ENCODE measurements around the gene RHBDD1.

Gene RHBDD1

DNA sequence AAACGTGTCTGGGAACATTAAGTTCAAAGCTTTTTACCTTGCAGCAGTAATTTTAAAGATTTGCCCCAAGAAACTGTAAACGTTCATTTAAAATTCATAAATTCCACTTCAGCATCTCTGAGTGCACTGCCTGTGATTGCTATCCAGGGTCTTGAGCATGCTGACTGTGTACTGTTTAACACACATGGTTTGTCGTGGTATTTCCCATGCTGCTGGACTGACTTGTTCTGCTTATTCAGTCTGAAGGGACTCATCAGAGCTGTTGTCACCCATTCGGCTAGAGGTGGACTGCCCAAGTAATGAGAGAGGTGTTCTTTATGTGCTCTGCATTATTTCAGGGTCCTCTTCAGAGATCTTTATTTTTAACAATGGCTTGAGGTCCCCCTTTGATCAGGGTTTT is 53.1 kb downstream of the RHBDD1 start:
- DNase-seq: no peak

DNA sequence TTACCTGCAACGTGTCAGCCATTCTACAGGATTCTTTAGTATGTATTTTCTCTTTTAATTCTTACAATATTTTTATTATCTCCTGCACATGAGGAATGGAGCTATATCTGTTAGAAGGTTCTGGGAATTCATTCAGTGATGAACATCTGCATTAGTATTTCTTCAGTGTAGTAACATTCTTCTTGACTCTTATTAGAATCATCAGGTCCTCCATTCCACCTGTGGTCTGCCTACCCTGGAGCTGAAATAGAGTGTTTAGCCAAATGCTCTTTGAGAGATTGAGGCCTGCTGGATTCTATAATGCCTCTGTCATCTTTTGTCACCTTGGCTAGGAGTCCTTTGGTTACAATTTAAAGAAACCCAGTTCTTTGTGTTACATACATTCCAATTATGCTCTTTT is 54.4 kb downstream of the RHBDD1 start:
- DNase-seq: no peak

- no peak for DNase-seq
Observed at GRCh38 chr2:226891780-226892590, 56.1 kb downstream of the RHBDD1 start.

GRCh38 chr2:226892729-226893128 is 56.9 kb downstream of the RHBDD1 start:
- no peak for DNase-seq

DNA sequence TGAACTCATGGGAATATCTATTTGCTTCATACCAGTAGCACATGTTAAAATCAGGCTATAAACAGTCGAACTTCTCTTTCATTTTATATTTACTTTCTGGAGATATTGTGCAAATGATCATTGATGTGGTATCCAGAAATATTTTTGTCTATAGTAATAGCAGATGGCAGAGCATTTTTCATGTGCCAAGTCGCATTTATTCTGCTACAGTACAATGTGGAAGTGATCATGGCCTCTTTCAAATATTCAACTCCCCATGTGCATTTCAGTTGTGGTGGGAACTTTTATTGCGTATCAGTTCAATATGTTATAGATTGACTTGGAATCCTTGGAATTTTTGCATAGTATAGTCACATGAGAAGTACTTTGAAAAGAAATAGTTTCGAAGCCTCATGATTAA is 57.4 kb downstream of the RHBDD1 start:
- DNase-seq: no peak

GRCh38 chr2:226894752-226895151 is 58.9 kb downstream of the RHBDD1 start:
- no peak for DNase-seq

DNA sequence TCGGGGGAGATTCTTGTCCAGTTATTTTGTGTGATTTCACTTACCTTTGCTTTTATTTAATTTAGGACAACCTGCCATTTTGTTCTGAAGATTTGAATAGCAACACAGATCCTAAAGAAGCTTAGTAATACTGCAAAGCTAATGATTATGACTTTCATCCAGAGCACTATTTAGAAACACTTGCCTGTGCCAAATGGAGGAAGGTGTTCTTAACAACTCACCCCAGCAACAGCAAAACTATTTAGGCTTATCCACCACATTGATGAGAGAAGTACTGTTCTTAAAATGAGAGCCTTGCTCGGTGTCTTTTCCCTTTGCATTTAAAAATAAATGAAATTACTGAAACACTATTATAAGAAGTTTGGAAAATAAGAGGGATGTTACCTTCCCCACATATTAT is 59.7 kb downstream of the RHBDD1 start:
- no peak for DNase-seq

- DNase-seq: no peak
Observed at GRCh38 chr2:226898121-226898520, 62.3 kb downstream of the RHBDD1 start.

- no peak for DNase-seq
Observed at GRCh38 chr2:226898897-226899296, 63.0 kb downstream of the RHBDD1 start.

DNA sequence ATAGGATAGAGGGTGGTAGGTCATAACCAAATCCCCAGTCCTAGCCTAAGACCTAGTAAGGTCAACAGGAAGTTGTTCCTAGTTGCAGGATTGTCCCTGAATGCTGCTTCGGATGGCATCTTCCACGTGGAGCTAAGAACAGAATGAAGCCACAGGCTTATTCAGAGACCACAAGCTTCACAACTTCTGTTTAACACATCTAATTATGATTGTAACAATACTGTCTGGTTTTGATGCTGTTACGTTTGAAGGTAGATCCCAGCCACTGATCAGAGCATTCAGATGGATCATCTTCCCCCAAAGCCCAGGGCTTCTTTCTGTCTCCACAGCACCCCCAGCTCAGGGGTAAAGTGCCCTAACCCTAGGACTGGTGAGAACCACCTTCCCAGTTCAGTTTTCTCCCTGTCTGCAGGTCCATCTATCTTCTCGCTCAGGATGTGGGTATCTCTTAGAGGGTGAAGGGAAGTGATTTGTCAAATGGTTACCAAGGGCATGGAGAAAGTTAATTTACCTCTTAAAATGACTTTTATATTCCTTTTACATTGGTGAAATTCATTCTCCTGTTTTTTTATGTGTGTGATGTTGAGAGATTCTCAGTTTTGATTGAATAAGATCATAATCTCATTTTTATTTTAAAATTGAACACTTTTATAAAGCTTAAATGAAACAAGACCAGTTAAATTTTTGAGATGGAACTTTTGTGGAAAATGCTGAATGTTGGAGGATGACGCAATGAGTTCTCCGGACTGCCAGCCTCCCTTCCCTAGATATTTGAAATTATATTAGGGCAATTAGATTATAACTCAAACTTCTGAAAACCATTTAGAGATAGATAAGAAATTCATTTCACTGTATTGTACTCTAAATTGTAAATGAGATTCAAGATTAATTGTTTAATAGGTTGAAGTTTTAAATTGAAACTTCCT is 66.5 kb downstream of the RHBDD1 start:
- no peak for DNase-seq

DNA sequence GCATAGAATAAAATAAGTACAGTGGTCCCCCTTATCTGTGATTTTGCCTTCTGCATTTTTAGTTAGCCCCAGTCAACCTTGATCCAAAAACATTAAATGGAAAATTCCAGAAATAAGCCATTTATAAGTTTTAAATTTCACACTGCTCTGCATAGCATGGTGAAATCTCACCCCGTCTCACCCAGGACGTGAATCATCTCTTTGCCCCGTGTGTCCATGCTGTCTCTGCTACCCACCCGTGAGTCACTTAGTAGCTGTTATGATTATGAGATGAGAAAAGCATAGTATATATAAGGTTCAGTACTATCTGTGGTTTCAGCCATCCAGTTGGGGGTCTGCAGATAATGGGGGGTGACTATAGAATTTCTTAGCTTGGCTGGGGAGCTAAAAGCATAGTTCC is 67.3 kb downstream of the RHBDD1 start:
- peak in 1 of 2 donors; percentile 14 for DNase-seq

- DNase-seq: no peak
Observed at GRCh38 chr2:226904592-226904991, 68.7 kb downstream of the RHBDD1 start.

DNA sequence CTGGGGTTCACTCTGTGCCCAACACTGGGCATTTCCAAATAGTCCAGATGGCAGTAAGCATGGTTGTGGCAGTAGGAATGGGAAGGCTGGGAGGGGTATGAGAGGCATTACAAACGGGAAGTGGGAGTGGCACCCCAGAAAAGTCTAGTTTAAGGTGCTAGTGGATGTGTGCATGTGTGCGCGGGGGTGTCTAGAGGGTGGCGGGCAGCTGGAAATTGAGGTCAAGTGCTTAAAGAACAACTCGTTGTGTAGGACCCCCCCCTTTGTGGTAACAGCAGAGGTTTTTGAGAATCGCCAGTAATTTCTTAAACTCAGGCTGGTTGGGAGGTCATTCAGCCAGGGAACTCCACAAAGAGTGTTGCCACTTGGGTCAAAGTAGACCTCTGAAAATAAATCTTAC is 69.9 kb downstream of the RHBDD1 start:
- no peak for DNase-seq

DNA sequence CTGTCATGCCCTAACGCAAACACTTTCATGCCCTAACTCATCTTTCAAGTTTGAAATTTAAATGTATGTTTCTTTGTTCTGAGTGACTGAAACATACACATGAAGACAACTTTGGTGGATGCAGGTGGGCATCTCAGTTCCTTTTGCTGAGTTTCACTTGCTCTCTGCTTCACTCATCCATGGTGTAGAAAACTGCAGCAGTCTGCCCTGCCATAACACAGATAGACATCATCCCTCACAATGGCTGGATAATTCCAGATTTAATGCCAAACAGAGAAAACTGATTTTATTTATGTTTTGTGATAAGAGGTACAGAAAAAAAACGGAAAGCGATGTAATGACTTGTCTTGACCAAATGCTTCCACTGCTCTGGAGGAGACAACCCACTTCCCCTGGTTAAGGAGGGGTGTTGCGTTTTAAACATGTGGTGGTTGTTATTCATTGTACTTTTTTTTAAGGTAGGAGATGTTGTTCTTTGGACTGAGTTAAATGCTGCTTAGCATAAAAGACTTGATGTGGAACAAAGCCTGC is 70.4 kb downstream of the RHBDD1 start:
- DNase-seq: no peak

- no peak for DNase-seq
Observed at GRCh38 chr2:226909126-226909525, 73.3 kb downstream of the RHBDD1 start.

DNA sequence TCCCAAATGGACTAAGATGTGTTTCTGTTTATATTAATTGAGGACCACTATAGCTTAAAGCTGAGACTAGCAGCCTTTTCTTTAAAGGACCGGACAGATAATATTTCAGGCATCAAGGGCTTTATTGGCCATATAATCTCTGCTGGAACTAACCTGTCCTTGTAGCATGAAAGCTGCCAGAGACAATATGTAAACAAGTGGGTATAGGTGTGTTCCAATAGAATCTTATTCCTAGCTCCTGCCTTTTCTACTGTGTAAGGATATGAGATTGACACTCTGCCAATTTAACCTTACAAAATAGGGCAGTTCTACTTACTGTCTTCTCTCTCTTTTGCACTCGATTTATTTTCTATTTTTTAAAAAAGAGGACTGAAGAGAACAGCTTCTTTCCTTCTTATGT is 74.0 kb downstream of the RHBDD1 start:
- no peak for DNase-seq

GRCh38 chr2:226910384-226910783 is 74.5 kb downstream of the RHBDD1 start:
- no peak for DNase-seq

DNA sequence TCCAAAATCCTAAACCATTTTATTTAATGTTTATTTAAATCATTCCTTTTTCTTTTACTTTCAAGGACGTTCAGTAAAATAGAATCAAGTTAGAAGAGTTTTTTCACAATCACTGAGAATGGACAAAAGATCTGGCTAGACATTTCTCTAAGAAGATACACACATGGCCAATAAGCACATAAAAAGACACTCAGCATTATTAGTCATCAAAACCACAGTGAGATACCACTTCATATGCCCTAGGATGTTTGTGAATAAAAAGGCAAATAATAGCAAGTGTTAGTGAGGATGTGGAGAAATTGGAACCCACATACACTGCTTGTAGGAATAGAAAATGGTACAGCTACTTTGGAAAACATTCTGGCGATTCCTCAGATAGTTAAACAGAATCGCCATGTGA is 76.1 kb downstream of the RHBDD1 start:
- no peak for DNase-seq

GRCh38 chr2:226913641-226914040 is 77.8 kb downstream of the RHBDD1 start:
- DNase-seq: no peak

GRCh38 chr2:226915846-226916360 is 80.0 kb downstream of the RHBDD1 start:
- no peak for DNase-seq

GRCh38 chr2:226916669-226917068 is 80.8 kb downstream of the RHBDD1 start:
- DNase-seq: no peak

GRCh38 chr2:226932443-226932842 is 96.6 kb downstream of the RHBDD1 start:
- no peak for DNase-seq

DNA sequence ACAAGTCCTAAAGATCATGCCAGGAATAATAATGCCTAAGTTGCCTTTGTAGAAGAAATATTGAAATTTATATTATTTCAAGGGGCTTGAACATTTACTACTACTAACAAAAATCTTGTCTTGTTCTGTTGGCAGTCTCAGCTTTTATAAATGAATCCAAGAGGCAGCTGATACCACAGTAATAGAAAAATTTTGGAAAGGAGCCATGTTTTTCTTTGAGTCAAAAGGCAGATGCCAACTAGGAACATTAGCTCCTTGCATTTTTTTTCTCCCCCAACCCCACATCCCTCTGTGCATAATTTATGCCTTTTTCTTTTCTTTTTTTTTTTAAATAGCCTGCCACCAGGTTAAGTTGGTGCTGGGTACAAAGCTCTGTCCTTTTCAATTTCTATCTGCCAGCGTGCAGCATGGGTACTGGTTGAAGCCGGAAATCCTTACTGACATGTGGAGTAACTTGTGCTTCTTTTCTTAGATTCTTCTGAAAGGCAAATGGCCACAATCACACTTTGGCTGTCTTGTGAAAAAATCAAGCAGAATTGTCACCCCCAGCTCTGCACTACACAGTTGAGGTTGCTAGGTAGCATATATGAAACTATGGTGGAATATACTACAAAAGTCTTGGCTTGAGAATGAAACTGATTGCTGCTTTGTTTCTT is 98.8 kb downstream of the RHBDD1 start:
- DNase-seq: no peak
